K562 (cell line): ENCODE data around the gene ITGAD. TPM values are rescaled to one million over a fixed set of nuclear protein-coding genes. Genes with fewer than 3 reads are reported as not detected.

ENCODE experiments used
- DACH1 ChIP-seq: fragments of 450-650 bp; IDR thresholded peaks from 2 replicates; pipeline ENCODE4 v1.6.1; 2018; ENCODE audit not compliant: partially characterized antibody
- ELF4 ChIP-seq: fragments of 450-650 bp; formaldehyde crosslinking; IDR thresholded peaks from 2 replicates; pipeline ENCODE4 v1.4.0; 2022; ENCODE audit warnings: missing genetic modification characterization
- MYNN ChIP-seq, 2 experiments: sonication (generic); formaldehyde crosslinking in 1 of 2; IDR thresholded peaks; 2 replicates each; pipeline versions ENCODE4 v1.5.0 to v1.6.1; 2016 to 2020; ENCODE audit warnings: antibody characterized with exemption in 1 of 2, missing genetic modification reagents in 1 of 2
- NR1H2 ChIP-seq: sonication (generic); formaldehyde crosslinking; IDR thresholded peaks from 2 replicates; pipeline ENCODE4 v1.4.0; 2020; ENCODE audit warnings: mild to moderate bottlenecking, missing genetic modification reagents
- POU5F1 ChIP-seq: fragments of 150-350 bp; IDR thresholded peaks from 2 replicates; pipeline ENCODE4 v1.6.1; 2014; ENCODE audit warnings: borderline replicate concordance, low read length, low read depth, mild to moderate bottlenecking; ENCODE audit not compliant: partially characterized antibody
- PRPF4 ChIP-seq: fragments of 200-400 bp; formaldehyde crosslinking; IDR thresholded peaks from one replicate; pipeline ENCODE4 v1.6.1; 2017; ENCODE audit warnings: low read length, low read depth, mild to moderate bottlenecking; ENCODE audit not compliant: insufficient read depth, poor library complexity, severe bottlenecking
- SREBF1 ChIP-seq: fragments of 150-350 bp; IDR thresholded peaks from 2 replicates; pipeline ENCODE4 v1.6.1; 2014; ENCODE audit warnings: antibody characterized with exemption, low read depth, low read length, borderline replicate concordance
- ZFPM2 ChIP-seq: fragments of 250-450 bp; sonication (Bioruptor Pico); IDR thresholded peaks from 2 replicates; pipeline ENCODE4 v1.5.1; 2022; ENCODE audit warnings: mild to moderate bottlenecking
- ZNF197 ChIP-seq: fragments of 200-800 bp; sonication (Bioruptor generic); IDR thresholded peaks from 2 replicates; pipeline ENCODE4 v1.6.1; 2016; ENCODE audit warnings: low read depth, missing genetic modification characterization, missing compliant biosample characterization
- ZNF3 ChIP-seq: fragments of 250-450 bp; sonication (Bioruptor Pico); IDR thresholded peaks from 2 replicates; pipeline ENCODE4 v1.5.0; 2021; ENCODE audit warnings: mild to moderate bottlenecking, moderate library complexity
- ZNF384 ChIP-seq: IDR thresholded peaks from 2 replicates; pipeline ENCODE4 v1.6.1; 2012; ENCODE audit warnings: low read depth, low read length, improper control_type of control experiment
- polyA plus RNA-seq, 8 experiments: library from polyadenylated mRNA; depleted of rRNA in 4 of 8; stranded (reverse) in 5 of 8; unstranded in 3 of 8; fragments of >200 nt; fragmentation: Nextera tagmentation in 2 of 8; fragmentation: Illumina TruSeq in 1 of 8; extraction: Ambion mirVana in 2 of 8; extraction: Trizol in 1 of 8; gene quantifications; 2 replicates each; pipeline versions ENCODE4 v1.2.1 to v1.2.3, GENCODE V29; 2011 to 2014; ENCODE audit warnings: inconsistent platforms in 1 of 8, missing spikeins in 1 of 8
- total RNA-seq, 7 experiments: library from RNA; depleted of rRNA in 6 of 7; stranded (reverse); fragments of >200 nt in 6 of 7; fragmentation: Illumina TruSeq in 2 of 7; extraction: Trizol in 2 of 7; gene quantifications; 2 replicates each; pipeline versions ENCODE4 v1.2.1 to v1.2.3, GENCODE V29; 2011 to 2021; ENCODE audit warnings: low replicate concordance in 1 of 7
- TF ChIP-seq, protein P1 (sequence below), 3 experiments: IDR thresholded peaks in 2 of 3; conservative IDR thresholded peaks in 1 of 3; 2 replicates each; pipeline ENCODE4 v1.5.1; 2011 to 2012; ENCODE audit warnings: low read length in 3 of 3, mild to moderate bottlenecking in 3 of 3, control low read depth in 2 of 3, improper control_type of control experiment in 1 of 3, inconsistent platforms in 1 of 3, low read depth in 1 of 3, mixed read lengths in 1 of 3, moderate library complexity in 1 of 3; ENCODE audit not compliant: insufficient read depth in 2 of 3
- TF ChIP-seq, protein P2 (sequence below), 2 experiments: fragments of 450-650 bp in 1 of 2; sonication (generic) in 1 of 2; formaldehyde crosslinking; conservative IDR thresholded peaks; 2 replicates each; pipeline versions ENCODE4 v1.4.0 to v1.8.1; 2020 to 2022; ENCODE audit warnings: mild to moderate bottlenecking in 1 of 2, missing genetic modification reagents in 1 of 2
- TF ChIP-seq, protein P3 (sequence below): fragments of 450-650 bp; IDR thresholded peaks from one replicate; pipeline ENCODE4 v1.6.1; 2018; ENCODE audit warnings: mild to moderate bottlenecking, moderate library complexity; ENCODE audit not compliant: partially characterized antibody
- TF ChIP-seq, protein P4 (sequence below): fragments of 250-450 bp; sonication (Bioruptor Pico); IDR thresholded peaks from 2 replicates; pipeline ENCODE4 v1.5.1; 2021; ENCODE audit warnings: mild to moderate bottlenecking
- TF ChIP-seq, protein P5 (sequence below): IDR thresholded peaks from 3 replicates; pipeline ENCODE4 v1.6.1; 2011; ENCODE audit warnings: borderline replicate concordance, mild to moderate bottlenecking; ENCODE audit not compliant: insufficient read length, insufficient read depth
- TF ChIP-seq, protein P6 (sequence below), 2 experiments: fragments of 200-800 bp in 1 of 2; sonication (Bioruptor generic) in 1 of 2; sonication (generic) in 1 of 2; formaldehyde crosslinking in 1 of 2; IDR thresholded peaks in 1 of 2; conservative IDR thresholded peaks in 1 of 2; 2 replicates each; pipeline versions ENCODE4 v1.5.0 to v1.6.1; 2016 to 2020; ENCODE audit warnings: missing compliant biosample characterization in 1 of 2, missing genetic modification characterization in 1 of 2, missing genetic modification reagents in 1 of 2

The ITGAD gene
- total and polyA plus RNA-seq, 9 of the 15 experiments (the other 6 are each of a cell fraction or from before 2014, with no cell fraction given), result not detected

DNA sequence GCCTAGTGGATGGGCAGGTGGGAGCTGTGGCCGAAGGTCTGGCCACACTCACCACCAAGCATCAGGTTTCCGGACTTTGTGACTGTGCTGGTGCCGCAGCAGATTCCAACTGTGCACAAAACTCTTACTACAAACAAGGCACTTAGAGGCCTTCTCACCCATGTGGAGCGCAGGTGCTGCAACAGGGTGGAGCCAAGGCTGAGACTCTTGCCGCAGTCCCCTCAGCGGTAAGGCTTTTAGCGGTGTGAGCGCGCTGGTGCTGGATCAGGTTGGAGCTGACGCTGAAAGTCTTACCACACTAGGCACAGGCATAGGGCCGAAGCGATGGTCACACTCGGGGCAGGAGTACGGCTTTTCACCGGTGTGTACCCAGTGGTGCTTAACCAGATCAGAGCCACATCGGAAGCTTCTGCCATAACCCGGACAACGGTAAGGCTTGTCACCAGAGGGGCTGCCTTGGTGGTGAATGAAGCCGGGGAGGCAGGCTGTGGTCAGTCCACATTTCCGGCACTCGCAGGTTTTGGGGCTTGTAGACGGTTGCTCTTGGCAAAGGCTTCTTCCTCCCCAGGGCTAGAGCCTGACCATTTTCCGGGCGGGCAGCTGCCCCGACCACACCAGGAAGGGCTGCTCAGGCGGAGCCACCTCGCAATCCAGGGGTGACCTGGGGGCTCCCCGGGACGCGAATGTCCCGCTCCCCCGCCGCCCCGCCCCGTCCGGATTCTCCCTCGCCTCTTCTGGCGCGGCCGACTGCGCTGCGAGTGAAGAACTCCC, 65.1 kb downstream of the ITGAD start (continued):
- TF ChIP-seq, protein P1, sequence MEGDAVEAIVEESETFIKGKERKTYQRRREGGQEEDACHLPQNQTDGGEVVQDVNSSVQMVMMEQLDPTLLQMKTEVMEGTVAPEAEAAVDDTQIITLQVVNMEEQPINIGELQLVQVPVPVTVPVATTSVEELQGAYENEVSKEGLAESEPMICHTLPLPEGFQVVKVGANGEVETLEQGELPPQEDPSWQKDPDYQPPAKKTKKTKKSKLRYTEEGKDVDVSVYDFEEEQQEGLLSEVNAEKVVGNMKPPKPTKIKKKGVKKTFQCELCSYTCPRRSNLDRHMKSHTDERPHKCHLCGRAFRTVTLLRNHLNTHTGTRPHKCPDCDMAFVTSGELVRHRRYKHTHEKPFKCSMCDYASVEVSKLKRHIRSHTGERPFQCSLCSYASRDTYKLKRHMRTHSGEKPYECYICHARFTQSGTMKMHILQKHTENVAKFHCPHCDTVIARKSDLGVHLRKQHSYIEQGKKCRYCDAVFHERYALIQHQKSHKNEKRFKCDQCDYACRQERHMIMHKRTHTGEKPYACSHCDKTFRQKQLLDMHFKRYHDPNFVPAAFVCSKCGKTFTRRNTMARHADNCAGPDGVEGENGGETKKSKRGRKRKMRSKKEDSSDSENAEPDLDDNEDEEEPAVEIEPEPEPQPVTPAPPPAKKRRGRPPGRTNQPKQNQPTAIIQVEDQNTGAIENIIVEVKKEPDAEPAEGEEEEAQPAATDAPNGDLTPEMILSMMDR (IDR thresholded peaks at IDR 0.05 in 2 of 3, conservative IDR thresholded peaks at IDR 0.05 in 1 of 3; ENCODE audit: insufficient read depth in 2 of 3, low read depth in 1 of 3, low read length in 3 of 3), result peak in 2 of 3 experiments; percentile 36 to 61; a peak in 2 of 6 replicates
- TF ChIP-seq, protein P2, sequence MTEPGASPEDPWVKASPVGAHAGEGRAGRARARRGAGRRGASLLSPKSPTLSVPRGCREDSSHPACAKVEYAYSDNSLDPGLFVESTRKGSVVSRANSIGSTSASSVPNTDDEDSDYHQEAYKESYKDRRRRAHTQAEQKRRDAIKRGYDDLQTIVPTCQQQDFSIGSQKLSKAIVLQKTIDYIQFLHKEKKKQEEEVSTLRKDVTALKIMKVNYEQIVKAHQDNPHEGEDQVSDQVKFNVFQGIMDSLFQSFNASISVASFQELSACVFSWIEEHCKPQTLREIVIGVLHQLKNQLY (CRISPR knock-in tag; conservative IDR thresholded peaks at IDR 0.05), result 0 out of 4 replicates have a peak, but pooled peaks of 1 of the 2 experiments have one; percentile 81
- TF ChIP-seq POU5F1, result no peak
- TF ChIP-seq, protein P3, sequence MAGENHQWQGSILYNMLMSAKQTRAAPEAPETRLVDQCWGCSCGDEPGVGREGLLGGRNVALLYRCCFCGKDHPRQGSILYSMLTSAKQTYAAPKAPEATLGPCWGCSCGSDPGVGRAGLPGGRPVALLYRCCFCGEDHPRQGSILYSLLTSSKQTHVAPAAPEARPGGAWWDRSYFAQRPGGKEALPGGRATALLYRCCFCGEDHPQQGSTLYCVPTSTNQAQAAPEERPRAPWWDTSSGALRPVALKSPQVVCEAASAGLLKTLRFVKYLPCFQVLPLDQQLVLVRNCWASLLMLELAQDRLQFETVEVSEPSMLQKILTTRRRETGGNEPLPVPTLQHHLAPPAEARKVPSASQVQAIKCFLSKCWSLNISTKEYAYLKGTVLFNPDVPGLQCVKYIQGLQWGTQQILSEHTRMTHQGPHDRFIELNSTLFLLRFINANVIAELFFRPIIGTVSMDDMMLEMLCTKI, result no peak
- no peak for TF ChIP-seq ZNF197 (CRISPR knock-in tag)
- no peak for TF ChIP-seq DACH1
- TF ChIP-seq ZNF3, result no peak
- TF ChIP-seq, protein P4, sequence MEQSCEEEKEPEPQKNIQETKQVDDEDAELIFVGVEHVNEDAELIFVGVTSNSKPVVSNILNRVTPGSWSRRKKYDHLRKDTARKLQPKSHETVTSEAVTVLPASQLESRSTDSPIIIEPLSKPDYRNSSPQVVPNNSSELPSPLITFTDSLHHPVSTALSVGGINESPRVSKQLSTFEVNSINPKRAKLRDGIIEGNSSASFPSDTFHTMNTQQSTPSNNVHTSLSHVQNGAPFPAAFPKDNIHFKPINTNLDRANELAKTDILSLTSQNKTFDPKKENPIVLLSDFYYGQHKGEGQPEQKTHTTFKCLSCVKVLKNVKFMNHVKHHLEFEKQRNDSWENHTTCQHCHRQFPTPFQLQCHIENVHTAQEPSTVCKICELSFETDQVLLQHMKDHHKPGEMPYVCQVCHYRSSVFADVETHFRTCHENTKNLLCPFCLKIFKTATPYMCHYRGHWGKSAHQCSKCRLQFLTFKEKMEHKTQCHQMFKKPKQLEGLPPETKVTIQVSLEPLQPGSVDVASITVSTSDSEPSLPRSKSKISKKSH (CRISPR knock-in tag), result no peak
- no peak for TF ChIP-seq PRPF4
- TF ChIP-seq MYNN (IDR thresholded peaks at IDR 0.05), result peak; percentile 17; the same call in 1 of the 2 replicates
- no peak for TF ChIP-seq MYNN (CRISPR knock-in tag; IDR thresholded peaks at IDR 0.05)
- no peak for TF ChIP-seq ZNF384
- TF ChIP-seq, protein P5, sequence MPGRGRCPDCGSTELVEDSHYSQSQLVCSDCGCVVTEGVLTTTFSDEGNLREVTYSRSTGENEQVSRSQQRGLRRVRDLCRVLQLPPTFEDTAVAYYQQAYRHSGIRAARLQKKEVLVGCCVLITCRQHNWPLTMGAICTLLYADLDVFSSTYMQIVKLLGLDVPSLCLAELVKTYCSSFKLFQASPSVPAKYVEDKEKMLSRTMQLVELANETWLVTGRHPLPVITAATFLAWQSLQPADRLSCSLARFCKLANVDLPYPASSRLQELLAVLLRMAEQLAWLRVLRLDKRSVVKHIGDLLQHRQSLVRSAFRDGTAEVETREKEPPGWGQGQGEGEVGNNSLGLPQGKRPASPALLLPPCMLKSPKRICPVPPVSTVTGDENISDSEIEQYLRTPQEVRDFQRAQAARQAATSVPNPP, result no peak
- TF ChIP-seq ZFPM2, result no peak
- no peak for TF ChIP-seq SREBF1
- TF ChIP-seq ELF4, result 0 out of 2 replicates have a peak, but pooled peaks have one; percentile 9
- no peak for TF ChIP-seq NR1H2
- TF ChIP-seq, protein P6, sequence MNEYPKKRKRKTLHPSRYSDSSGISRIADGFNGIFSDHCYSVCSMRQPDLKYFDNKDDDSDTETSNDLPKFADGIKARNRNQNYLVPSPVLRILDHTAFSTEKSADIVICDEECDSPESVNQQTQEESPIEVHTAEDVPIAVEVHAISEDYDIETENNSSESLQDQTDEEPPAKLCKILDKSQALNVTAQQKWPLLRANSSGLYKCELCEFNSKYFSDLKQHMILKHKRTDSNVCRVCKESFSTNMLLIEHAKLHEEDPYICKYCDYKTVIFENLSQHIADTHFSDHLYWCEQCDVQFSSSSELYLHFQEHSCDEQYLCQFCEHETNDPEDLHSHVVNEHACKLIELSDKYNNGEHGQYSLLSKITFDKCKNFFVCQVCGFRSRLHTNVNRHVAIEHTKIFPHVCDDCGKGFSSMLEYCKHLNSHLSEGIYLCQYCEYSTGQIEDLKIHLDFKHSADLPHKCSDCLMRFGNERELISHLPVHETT (CRISPR knock-in tag; conservative IDR thresholded peaks at IDR 0.05 in 1 of 2, IDR thresholded peaks at IDR 0.05 in 1 of 2), result no peak
